Measurements from ENCODE around the gene PPM1H.

DNA sequence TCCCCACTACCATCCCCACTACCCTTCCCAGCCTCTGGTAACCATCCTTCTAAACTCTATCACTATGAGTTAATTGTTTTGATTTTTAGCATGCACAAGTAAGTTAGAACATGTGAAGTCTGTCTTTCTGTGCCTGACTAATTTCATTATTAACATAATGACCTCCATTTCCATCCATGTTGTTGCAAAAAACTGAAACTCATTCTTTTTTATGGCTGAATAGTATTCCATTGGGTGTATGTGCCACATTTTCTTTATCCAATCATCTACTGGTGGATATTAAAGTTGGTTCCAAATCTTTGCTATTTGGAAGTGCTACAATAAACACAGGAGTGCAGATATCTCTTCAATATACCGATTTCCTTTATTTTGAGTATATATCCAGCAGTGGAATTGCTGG, 13.2 kb upstream of the PPM1H start:
- TF ChIP-seq, protein P1, sequence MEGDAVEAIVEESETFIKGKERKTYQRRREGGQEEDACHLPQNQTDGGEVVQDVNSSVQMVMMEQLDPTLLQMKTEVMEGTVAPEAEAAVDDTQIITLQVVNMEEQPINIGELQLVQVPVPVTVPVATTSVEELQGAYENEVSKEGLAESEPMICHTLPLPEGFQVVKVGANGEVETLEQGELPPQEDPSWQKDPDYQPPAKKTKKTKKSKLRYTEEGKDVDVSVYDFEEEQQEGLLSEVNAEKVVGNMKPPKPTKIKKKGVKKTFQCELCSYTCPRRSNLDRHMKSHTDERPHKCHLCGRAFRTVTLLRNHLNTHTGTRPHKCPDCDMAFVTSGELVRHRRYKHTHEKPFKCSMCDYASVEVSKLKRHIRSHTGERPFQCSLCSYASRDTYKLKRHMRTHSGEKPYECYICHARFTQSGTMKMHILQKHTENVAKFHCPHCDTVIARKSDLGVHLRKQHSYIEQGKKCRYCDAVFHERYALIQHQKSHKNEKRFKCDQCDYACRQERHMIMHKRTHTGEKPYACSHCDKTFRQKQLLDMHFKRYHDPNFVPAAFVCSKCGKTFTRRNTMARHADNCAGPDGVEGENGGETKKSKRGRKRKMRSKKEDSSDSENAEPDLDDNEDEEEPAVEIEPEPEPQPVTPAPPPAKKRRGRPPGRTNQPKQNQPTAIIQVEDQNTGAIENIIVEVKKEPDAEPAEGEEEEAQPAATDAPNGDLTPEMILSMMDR (conservative IDR thresholded peaks at IDR 0.05; ENCODE audit: low read depth, low read length) = no peak
- no peak for TF ChIP-seq EZH2 (IDR thresholded peaks at IDR 0.05; ENCODE audit: borderline replicate concordance, low read depth, low read length, poor library complexity, severe bottlenecking)

Measured in A673 (cell line).